Amniotic stem cell (primary cell): Measurements from ENCODE around the gene CSNK2A3.

ENCODE experiments used
- DNase-seq: peaks from one replicate; lab custom pipeline; 2025; lab: John Stamatoyannopoulos, UW

CSNK2A3 gene

DNA sequence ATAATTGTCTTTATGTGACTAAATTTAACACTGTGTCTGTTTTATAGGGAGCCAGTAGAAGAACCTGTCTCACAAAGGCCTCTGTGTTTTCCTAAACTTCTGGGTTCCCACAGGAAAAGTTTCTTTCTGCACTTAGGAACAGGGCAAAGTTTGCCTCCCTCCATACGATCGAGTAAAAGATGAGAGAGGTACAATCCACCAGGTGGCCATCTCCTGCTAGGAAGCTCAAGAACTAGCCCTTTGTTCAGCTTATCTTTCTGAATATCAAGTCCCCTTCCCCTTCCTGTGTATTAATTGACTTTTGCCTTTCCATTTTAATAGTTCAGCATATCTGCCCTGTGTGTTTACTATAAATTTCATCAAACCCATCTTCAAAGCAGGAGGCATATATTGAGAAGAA, 18.0 kb downstream of the CSNK2A3 start:
- DNase-seq: no peak

DNA sequence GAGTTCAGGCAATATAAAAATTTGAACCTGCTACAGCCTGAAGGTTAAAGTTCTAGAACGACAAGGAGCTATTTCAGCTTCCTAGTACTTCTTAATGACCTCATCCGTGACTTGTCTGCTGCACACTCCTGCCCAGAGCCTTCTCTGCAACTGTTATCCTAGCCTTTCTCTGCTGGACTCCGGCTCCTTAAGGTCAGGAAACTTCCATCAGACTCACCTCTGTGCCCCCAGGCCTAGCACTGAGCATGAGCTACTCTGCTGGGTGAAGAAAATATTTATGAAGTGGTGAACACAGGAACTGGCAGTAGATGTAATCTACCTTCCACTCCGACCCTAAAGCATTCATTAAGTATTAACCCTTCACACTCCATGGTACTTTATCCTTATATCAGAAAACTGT, 18.4 kb downstream of the CSNK2A3 start:
- DNase-seq: no peak

GRCh38 chr11:11332141-11332710, 20.8 kb downstream of the CSNK2A3 start:
- DNase-seq: no peak

DNA sequence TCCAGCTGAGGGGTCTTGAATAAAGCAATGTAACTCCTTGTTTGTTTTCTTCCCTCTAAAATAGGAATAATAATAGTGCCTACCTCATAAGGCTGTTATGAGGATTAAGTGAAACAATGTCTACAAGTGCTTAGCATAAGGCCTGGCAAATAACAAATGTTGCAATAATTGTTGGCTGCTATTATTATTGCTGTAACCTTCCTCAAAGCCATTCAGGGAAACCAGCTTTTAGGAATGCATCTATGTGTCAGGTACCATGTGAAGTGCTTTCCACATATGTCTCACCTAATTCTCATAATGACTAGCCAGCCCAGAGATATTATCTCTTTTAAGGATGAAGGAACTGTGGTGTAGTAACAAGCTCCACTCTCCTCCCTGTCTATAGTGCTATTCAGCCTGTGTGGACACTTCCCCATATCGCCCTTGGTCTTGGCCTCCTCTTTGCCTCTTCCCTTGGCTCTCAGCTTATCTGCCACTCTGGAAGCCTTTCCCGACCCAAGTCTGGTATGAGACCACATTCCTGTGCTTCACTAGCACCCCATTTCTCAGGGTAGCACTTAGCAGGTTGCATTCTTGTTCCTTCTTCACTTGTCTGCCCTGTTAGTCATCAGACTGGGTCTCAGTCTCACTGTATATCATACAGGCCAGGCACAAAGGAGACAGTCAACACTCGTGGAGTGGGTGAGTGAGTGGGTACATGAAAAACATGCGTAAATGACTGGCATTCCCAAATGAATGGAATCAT, 23.8 kb downstream of the CSNK2A3 start:
- DNase-seq: no peak

DNA sequence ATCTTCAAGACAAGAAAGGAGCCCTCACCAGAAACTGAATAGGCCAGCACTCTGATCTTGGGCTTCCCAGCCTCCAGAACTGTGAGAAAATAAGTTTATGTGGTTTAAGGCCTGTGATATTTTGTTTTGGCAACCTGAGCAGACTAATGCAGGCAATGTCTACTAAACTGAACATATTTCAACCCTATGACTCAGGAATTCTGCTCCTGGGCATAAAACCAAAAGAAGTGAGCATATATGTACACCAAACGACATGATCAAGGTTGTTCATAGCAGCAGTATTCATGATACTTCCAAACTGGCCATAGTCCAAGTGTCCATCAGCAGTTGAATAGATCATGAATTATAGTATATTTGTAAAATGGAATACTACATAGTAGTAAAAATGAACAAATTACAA, 29.0 kb downstream of the CSNK2A3 start:
- no peak for DNase-seq

GRCh38 chr11:11322101-11322500, 30.9 kb downstream of the CSNK2A3 start:
- no peak for DNase-seq

DNA sequence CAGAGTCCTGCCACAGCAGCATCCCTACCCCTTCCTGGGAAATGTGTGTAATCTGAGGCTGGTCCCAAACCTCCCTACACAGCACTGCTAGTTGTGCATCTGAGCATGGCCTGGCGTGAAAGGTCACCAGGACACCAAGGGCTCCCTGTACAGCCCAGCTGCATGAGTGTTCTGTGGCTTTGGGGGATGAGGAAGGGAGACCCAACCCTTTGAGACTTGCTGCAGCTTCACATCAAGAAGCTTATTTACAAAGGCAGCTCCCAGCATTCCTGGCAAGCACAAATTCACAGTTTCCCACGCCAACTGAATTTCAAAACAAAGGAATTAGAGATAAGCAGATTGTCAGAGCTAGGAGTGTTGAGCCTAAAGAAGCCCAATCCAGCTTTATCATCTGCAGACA, 32.2 kb downstream of the CSNK2A3 start:
- DNase-seq: no peak

- no peak for DNase-seq
These were observed 34.1 kb downstream of the CSNK2A3 start for GRCh38 chr11:11318961-11319360.

GRCh38 chr11:11318461-11318860, 34.6 kb downstream of the CSNK2A3 start:
- no peak for DNase-seq

DNA sequence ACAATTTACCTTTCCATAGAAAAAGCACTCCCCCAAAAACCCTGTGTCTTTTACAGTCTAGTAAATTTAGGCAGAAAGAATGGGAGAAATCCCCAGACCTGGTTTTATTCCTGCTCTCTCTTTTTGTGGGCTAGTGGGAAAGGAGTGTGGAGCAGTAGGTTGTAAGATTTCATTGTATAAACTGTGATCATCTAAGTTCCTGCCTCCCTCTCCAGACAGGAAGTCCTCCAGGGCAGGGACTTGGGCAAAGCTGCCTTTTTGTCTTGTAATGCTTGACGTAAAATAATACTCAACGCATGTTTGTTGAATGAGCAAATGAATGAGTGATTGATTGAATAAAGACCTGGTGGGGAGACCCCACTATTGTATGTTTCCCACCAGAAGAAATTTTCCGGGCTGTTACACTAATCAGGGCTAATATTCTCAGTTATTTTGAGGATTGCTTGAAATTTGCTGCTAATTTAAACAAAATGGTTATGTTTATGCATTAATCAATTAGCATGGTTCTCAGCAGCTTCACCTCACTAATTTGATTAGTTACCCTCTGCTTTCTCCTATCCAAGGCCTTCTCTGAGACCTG, 36.3 kb downstream of the CSNK2A3 start:
- no peak for DNase-seq

DNA sequence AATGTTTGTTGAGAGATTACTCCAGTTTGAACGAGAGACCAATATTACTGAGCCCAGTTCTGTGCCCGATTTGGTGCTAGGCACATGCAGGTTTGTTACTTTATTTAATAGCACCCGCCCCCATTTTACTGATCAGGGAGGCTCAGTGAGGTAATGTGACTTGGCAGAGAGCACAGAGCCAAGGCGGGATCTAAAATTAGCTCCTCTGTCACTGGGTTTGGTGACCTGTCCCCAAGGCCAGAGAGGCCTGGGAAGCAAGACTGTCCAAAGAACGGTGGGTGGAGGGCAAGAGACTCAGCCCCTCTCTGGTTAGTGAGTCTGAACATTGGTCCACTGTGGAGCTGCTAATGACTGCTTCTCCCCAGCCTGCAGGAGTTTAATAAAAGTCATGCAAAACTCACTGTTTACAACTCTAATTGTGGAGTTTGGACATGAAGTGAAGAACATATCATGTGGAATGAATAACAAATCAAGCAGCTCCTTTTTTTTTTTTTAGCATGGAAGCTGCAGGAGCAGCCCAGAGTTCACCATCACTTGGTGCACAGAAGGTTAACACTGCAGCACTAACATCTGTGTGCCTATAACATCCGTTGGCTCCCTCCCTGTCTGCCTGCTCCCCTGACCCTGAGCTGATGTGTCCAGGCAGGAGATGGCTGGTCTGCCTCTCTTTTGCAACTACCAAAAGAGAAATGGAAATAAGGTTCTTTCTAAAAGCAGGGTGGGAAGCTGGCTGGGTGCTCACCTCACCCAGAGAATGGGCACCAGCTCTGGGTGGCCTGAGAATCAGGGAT, 39.0 kb downstream of the CSNK2A3 start:
- no peak for DNase-seq

- DNase-seq: no peak
These were observed 39.6 kb downstream of the CSNK2A3 start for GRCh38 chr11:11313426-11313825.

GRCh38 chr11:11312738-11313137, 40.3 kb downstream of the CSNK2A3 start:
- DNase-seq: no peak

DNA sequence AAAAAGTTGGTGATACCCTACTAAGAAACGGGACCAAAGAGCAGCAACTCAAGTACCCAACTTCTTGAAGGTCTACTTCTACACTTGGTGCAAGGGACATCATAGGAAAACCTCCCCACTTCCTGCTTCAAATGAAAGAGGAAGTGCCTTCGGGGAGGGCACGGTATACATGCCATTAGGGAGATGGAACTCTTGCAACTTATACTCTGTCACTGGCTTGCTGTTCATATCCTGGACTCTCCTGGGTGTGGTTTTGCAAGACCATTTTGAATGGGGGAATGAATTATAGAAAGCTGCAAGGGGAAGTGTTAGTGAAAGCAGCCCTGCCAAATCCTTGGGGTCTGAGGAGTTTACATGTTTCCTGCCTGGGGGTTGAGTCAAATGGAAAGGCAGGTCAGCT, 41.9 kb downstream of the CSNK2A3 start:
- no peak for DNase-seq

DNA sequence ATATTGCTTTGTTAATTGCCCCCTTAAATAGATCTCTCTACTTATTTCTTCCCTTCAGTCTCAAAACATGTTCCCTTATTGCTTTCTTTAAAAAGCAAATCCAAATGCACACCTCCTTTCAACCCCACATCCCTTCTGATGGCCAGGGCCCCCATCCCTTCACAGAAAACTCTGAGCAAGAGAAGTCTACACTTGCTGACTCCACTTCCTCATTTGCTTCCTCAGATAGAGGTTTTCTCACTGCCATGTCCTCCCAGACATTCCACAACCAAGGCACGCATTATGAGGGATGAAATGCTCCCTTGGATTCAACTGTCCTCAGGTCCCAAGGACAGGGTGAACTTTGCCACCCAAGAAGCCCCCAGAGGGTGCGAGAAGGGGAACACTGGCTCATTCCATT, 43.1 kb downstream of the CSNK2A3 start:
- DNase-seq: no peak

DNA sequence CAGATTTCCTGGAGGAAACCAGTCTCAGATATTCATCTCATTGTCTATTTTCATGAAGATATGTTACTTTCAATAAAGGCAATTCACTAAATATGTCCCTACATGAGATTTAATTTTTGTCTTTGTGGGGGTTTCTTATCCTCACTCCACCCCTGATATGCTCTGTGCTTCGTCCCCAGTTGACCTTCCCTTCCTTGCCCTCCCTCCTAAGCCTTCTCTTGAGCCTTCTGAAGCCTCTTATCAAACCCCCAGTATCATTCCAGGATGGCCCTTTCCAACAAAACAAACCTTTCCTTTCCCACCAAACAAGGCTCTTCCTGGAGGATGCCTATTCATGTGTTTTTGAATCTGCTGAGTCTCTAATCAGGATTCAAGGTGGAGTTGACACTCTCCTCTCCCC, 44.8 kb downstream of the CSNK2A3 start:
- DNase-seq: no peak

GRCh38 chr11:11306855-11307254, 46.2 kb downstream of the CSNK2A3 start:
- no peak for DNase-seq

DNA sequence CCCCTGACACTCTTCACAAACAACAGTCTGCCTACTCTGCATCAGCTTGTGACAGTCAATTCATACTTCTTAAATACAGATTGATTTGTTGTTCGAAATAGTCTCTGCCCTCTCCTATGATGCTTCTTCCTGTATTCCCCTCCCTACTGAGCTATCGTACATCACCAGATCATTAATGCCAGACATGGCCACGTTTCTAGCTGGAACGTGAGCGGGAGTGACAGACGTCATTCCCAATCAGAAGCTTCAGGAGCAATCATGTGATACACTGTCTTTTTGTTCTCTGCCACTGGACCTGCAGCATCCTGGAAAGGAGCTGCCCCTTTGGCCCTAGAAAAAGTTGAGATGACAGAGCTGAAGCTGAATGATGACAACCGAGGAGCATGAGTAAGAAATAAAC, 48.5 kb downstream of the CSNK2A3 start:
- DNase-seq: no peak

DNA sequence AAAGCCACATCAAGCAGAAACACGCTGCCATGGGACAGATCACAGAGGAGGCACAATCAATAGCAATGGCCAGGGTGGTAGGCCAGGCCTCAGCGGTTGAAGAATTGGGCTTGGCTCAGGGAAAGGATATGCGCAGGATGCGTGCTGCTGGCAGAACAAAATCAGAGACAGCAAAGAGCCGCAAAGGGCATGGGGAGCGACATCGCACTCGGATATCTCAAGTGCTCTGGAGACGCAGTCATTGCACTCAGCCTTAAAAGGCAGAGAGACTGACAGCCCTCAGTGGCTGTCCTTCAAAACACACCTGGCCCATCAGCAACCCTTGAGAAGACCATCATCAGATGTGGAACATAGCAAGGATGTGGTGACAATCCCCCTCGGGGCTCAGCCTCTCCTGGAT, 50.5 kb downstream of the CSNK2A3 start:
- DNase-seq: no peak
